GM21526 (cell line): ENCODE measurements around the gene PPP1R1C.
A peak's percentile ranks its signal among the peaks of the same experiment; 100 is the strongest.
"Not testable (repeated sequence)": the region's sequence is repeated elsewhere in the genome, so short reads cannot be mapped to it uniquely, and the experiment has no call there.

Experiments used
- ATAC-seq: cut with Tn5 transposase; IDR thresholded peaks from one replicate; pipeline ENCODE4 v1.9.1; 2021; ENCODE audit warnings: moderate library complexity; ENCODE audit not compliant: unreplicated experiment, low FRiP score

PPP1R1C gene

GRCh38 chr2:182006595-182007341 is 21.1 kb downstream of the PPP1R1C start:
- no peak for ATAC-seq

- ATAC-seq: no peak
These were observed 28.6 kb downstream of the PPP1R1C start for GRCh38 chr2:182014284-182014683.

DNA sequence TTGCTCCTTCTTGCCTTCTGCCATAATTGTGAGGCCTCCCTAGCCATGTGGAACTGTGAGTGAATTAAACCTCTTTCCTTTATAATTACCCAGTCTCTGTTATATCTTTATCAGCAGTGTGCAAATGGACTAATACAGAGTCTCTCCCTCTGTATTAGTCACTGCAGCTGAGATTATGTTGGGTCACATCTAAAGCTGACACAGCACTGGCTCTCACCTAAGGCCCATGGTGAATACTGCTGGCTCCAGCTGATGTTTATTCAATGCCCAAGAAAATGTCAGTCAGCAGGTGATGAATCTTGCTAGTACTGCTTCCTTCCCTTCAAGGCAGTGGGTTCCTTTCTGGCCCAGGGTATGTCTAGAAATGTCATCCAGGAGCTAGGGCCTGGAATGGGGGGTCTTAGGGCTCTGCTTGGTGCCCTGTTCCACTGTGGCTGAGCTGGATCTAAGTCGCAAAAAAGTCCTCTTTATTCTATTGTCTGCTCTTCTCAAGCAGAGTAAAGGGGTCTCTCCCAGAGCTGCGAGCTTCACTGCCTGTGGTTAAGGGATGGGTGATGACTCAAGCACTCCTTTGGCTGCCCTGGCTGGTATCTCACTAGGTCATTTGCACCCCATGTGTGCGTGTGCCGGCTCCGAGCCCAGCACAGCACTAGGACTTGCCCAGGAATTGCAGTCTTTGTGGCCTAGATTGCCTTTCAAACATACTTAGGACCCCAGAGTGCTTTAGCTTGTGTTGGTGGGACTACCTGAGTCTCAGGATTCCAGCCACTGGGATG is 29.9 kb downstream of the PPP1R1C start:
- ATAC-seq: no peak

- no peak for ATAC-seq
These were observed 32.6 kb downstream of the PPP1R1C start for GRCh38 chr2:182018218-182018617.

DNA sequence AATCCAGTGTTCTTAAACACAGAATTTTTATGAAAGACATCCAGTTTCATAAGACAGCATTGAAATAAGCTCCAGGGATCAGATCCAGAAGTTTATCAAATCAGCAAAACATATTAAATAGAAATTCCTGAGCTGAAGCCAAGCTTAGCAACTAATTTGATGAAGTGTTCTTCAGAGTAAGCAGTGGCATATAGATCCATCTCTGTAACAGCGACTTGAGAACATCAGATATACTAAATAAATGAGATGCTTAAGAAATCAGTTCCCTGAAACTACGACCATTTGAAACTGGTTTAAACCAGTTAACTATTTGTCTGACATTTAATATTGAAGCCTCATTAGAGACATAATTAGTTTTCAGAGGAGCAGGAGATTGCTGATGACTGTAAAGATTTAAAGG is 34.1 kb downstream of the PPP1R1C start:
- ATAC-seq: no peak

GRCh38 chr2:182020286-182021070 is 34.8 kb downstream of the PPP1R1C start:
- no peak for ATAC-seq

GRCh38 chr2:182023235-182023634 is 37.6 kb downstream of the PPP1R1C start:
- no peak for ATAC-seq

GRCh38 chr2:182030875-182031274 is 45.2 kb downstream of the PPP1R1C start:
- ATAC-seq: not testable (repeated sequence)

GRCh38 chr2:182031956-182032355 is 46.3 kb downstream of the PPP1R1C start:
- no peak for ATAC-seq

- ATAC-seq: no peak
These were observed 47.8 kb downstream of the PPP1R1C start for GRCh38 chr2:182033449-182033848.

DNA sequence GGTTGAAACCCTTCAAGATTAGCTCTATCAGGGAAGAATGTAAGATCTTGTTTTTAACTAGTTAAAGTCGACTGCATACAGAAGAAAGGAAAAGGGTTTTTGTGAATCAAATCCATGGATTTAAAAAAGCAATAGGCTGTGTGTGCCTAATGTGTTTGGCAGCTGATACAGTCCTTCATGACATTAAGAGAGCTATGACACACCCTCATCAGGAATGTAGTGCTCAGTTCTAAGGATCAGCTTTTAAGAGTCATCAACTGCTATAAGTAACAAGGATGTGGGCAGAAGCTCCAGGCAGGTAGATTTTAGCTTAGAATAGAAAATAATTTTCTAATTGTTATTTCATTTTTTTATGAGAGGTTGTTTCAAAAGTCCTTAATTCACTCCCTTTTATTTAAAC is 52.9 kb downstream of the PPP1R1C start:
- no peak for ATAC-seq

DNA sequence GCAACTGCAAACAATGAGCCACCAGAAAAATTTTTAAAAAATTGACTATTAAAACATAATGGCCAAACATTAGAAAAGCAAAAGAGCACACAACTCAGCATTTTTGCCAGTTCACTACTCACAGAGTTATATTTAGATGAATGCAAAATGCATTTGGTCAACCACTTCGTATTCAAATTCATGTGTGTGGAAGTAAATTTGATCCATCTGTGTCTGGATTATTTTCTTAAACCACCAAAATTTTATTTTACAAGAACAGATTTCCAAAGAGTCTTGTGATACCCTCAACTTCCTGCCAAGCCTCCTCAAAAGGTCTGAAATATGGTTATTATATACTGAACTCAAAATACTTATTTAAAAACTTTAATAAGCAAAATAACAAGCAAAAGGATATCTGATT is 57.4 kb downstream of the PPP1R1C start:
- ATAC-seq: no peak

DNA sequence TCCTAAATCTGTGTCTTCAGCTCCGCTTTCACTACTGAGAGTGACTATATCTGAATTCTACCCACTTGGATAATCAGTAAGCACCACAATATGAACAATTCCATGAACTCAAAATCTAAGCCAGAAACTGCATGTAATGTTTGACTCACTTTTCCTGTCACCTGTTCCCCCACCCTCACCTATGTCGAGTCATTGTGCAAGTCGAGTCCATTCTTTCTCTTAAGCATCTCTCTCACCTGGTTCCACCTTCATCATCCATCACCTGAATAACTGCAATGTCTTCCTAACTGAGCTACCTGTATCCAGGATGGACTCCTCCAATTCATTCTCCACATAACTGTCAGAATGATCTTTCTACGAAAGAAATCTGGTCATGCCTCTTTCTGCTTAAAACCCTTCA is 58.2 kb downstream of the PPP1R1C start:
- ATAC-seq: no peak

DNA sequence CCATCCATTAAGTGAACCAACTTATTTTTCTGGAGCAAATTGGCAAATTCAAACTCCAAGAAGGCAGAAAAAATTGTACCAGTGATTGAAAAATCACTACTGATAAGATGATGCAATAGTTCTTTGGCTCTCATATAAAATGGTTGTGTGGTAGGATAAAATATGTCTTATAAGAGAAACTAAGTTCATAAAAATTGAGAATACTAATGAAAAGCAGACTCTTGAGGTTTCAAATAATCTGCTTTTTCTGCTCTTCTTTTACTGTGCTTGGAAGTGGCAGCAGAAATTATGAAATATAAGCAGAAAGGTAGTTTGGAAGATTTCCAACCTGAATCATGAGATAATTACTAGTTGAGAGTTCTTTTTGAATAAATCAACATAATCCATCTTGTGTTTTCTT is 61.9 kb downstream of the PPP1R1C start:
- ATAC-seq: no peak

- peak; percentile 93 for ATAC-seq
These were observed 62.4 kb downstream of the PPP1R1C start for GRCh38 chr2:182048088-182048487.

GRCh38 chr2:182048621-182049020 is 63.0 kb downstream of the PPP1R1C start:
- no peak for ATAC-seq

GRCh38 chr2:182049372-182050148 is 63.9 kb downstream of the PPP1R1C start:
- ATAC-seq: no peak

- no peak for ATAC-seq
These were observed 64.9 kb downstream of the PPP1R1C start for GRCh38 chr2:182050333-182051135.

GRCh38 chr2:182055993-182056392 is 70.3 kb downstream of the PPP1R1C start:
- no peak for ATAC-seq

DNA sequence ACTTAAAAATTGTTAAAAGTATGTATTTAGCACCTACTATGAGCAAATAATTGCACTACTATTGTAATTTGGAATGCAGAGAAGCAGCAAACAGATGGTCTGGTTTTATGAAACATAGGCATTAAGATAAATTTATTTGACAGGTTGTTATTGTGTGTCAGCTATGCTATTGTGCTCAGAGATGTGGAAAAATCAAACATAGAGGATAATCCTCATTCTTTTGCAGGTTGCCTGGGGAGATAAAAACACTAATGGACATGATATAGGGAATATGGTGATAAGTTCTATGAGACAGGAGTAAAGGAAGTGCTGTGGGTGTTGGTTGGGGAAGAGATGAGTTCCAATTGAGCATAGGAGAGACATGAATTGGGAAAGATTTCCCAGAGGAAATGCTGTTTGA is 71.3 kb downstream of the PPP1R1C start:
- no peak for ATAC-seq
